Hepatocyte (in vitro differentiated cells): Measurements from ENCODE around the gene ABCC3. TPM values are rescaled to one million over a fixed set of nuclear protein-coding genes. Genes with fewer than 3 reads are reported as not detected.
"Not testable (repeated sequence)": the region's sequence is repeated elsewhere in the genome, so short reads cannot be mapped to it uniquely, and the experiment has no call there.

ENCODE experiments used
- DNase-seq: peaks from one replicate; pipeline ENCODE4 v3.0.0-alpha.2; 2016; ENCODE audit warnings: low spot score
- H2AFZ ChIP-seq: fragments of 200-600 bp; sonication (generic); 2 replicates; pipeline ENCODE4 v1.6.0; 2016; ENCODE audit warnings: antibody characterized with exemption, mild to moderate bottlenecking
- H3K27ac ChIP-seq: fragments of 200-600 bp; sonication (generic); 2 replicates; pipeline ENCODE4 v1.5.1; 2016; ENCODE audit warnings: mild to moderate bottlenecking
- H3K27me3 ChIP-seq: fragments of 200-600 bp; sonication (generic); 2 replicates; pipeline ENCODE4 v1.6.1; 2016
- H3K36me3 ChIP-seq: fragments of 200-600 bp; sonication (generic); replicated peaks from 2 replicates; pipeline ENCODE4 v1.5.1; 2016; ENCODE audit warnings: low read depth; ENCODE audit not compliant: insufficient read depth
- H3K4me1 ChIP-seq: fragments of 200-600 bp; sonication (generic); 2 replicates; pipeline ENCODE4 v1.5.1; 2016; ENCODE audit warnings: mild to moderate bottlenecking, moderate library complexity; ENCODE audit not compliant: insufficient read depth
- H3K4me2 ChIP-seq: fragments of 200-600 bp; sonication (generic); 2 replicates; pipeline ENCODE4 v1.6.0; 2016
- H3K4me3 ChIP-seq: fragments of 200-600 bp; sonication (generic); 2 replicates; pipeline ENCODE4 v1.5.1; 2016; ENCODE audit warnings: mild to moderate bottlenecking
- H3K79me2 ChIP-seq: fragments of 200-600 bp; sonication (generic); 2 replicates; pipeline ENCODE4 v1.6.0; 2017; ENCODE audit warnings: mild to moderate bottlenecking
- H3K9me2 ChIP-seq: fragments of 200-600 bp; sonication (generic); replicated peaks from 2 replicates; pipeline ENCODE4 v1.6.0; 2017; ENCODE audit warnings: mild to moderate bottlenecking; ENCODE audit not compliant: insufficient read depth
- H3K9me3 ChIP-seq: fragments of 200-600 bp; sonication (generic); 2 replicates; pipeline ENCODE4 v1.5.1; 2016; ENCODE audit warnings: low read depth, mild to moderate bottlenecking
- H4K20me1 ChIP-seq: fragments of 200-600 bp; sonication (generic); 2 replicates; pipeline ENCODE4 v1.6.0; 2016; ENCODE audit warnings: mild to moderate bottlenecking; ENCODE audit not compliant: insufficient read depth, poor library complexity, severe bottlenecking
- EZH2 ChIP-seq: fragments of 200-600 bp; sonication (generic); IDR thresholded peaks from 2 replicates; pipeline ENCODE4 v1.6.1; 2016; ENCODE audit warnings: antibody characterized with exemption, mild to moderate bottlenecking, borderline replicate concordance
- EZH2phosphoT487 ChIP-seq: fragments of 200-600 bp; sonication (generic); IDR thresholded peaks from one replicate; pipeline ENCODE4 v1.6.1; 2018; ENCODE audit warnings: antibody characterized with exemption, mild to moderate bottlenecking, low read depth, moderate library complexity; ENCODE audit not compliant: unreplicated experiment, severe bottlenecking
- WGBS: methylation state at CpG from one replicate; pipeline ENCODE4 v1.1.6; 2016; ENCODE audit warnings: low lambda C conversion rate; ENCODE audit errors: missing lambda C conversion rate; 5-methylcytosine and 5-hydroxymethylcytosine counted together
- polyA plus RNA-seq: library from polyadenylated mRNA; unstranded; fragments of >200 nt; fragmentation: Nextera tagmentation; extraction: Ambion mirVana; gene quantifications from 2 replicates; pipeline ENCODE4 v1.2.1, GENCODE V29; 2016
- total RNA-seq: library from RNA; depleted of rRNA; stranded (reverse); fragments of >200 nt; gene quantifications from 2 replicates; pipeline ENCODE4 v1.2.3, GENCODE V29; 2014
- TF ChIP-seq, protein P1 (sequence below): fragments of 200-600 bp; sonication (generic); IDR thresholded peaks from 2 replicates; pipeline ENCODE4 v1.5.1; 2016; ENCODE audit warnings: antibody characterized with exemption, mild to moderate bottlenecking; ENCODE audit not compliant: poor library complexity

The ABCC3 gene
- total and polyA plus RNA-seq, 2 experiments from 2014 or later, result 16.9 to 18.1 TPM

DNA sequence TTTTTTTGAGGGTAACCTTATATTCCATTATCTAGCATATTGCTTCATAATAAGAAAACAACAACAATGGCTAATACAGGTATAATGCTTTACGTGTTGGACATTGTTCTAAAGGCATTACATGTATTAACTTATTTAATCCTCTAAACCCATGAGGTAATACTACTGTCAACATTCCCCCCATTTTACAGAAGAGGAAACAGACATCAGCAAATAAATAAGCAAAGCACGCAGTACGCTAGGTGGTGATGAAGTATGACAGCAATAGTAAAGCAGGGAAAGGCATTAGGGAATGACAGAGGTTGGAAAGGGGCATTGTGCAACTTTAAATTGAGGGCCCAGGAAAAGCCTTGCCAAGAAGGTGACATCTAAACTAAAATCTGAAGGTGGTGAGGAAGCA lies 68.5 kb downstream of the ABCC3 start:
- Histone ChIP-seq H3K27me3 (no peaks in the 10 kb centered on the region), H3K9me3 (no peaks in the 10 kb centered on the region), H3K4me2 (no peak overlapping the region), H4K20me1 (no peaks in the 10 kb centered on the region), H3K4me3 (no peak overlapping the region), H3K79me2 (peaks cover 64% of the 10 kb centered on the region), H3K27ac (no peak overlapping the region), H3K9me2 (no peaks in the 10 kb centered on the region), H3K4me1 (peaks cover 5% of the 10 kb centered on the region), H3K36me3 (peaks cover 5% of the 10 kb centered on the region), H2AFZ (no peak overlapping the region)
- TF ChIP-seq EZH2phosphoT487 (no peak), EZH2 (no peak)
- TF ChIP-seq, protein P1, sequence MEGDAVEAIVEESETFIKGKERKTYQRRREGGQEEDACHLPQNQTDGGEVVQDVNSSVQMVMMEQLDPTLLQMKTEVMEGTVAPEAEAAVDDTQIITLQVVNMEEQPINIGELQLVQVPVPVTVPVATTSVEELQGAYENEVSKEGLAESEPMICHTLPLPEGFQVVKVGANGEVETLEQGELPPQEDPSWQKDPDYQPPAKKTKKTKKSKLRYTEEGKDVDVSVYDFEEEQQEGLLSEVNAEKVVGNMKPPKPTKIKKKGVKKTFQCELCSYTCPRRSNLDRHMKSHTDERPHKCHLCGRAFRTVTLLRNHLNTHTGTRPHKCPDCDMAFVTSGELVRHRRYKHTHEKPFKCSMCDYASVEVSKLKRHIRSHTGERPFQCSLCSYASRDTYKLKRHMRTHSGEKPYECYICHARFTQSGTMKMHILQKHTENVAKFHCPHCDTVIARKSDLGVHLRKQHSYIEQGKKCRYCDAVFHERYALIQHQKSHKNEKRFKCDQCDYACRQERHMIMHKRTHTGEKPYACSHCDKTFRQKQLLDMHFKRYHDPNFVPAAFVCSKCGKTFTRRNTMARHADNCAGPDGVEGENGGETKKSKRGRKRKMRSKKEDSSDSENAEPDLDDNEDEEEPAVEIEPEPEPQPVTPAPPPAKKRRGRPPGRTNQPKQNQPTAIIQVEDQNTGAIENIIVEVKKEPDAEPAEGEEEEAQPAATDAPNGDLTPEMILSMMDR, result no peak
- DNase-seq, result no peak
- WGBS, result 93% methylated on average over 3 of the region's 3 CpGs

DNA sequence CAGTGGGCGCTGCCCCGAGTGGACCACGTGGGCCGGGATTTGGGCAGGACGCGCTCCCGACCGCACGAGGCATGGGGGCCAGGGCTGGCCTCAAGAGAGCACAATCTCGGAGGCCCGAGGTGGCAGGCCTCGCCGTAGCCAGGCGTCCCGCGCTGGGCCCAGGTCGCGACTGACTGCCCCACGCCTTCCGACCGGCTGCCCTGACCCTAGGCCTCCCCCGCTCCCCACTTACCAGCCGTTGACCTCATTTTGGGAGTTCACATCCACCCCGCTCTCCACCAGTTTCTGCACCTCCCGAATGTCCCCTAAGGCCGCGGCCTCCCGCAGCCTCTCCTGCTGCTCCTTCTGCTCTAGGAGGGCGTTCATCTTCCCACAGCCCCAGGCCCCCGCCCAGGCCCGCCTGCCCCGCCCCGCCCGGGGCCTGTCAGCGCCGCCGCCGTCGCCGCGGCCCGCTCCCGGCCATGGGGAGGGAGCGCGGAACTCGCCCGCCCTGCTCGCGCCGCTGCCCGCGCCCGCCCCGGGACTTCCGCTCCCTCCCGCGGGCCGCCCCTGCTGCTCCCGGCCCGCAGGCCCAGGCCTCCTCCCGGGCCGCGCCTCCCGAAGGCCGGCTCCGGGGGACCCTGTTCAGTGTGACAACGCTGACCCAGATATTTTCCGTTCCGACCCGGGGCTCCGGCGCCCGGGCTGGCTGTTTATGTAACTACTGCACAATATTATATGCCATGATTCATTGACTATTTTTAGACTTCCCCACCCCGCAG lies 72.8 kb downstream of the ABCC3 start, which contains the start of gene ANKRD40:
ANKRD40 (minus strand) TSS at position 626 of the 761 bp plus-strand sequence; CDS start at position 366, 260 bp downstream.
- peaks cover 22% of the 10 kb centered on the region for H3K4me1 ChIP-seq
- H3K36me3 ChIP-seq, result no peaks in the 10 kb centered on the region
- H3K27ac ChIP-seq, result peak within 1 kb of the TSS; percentile 97
- H3K27me3 ChIP-seq, result no peaks in the 10 kb centered on the region
- H3K9me2 ChIP-seq, result no peaks in the 10 kb centered on the region
- TF ChIP-seq EZH2 (no peak), EZH2phosphoT487 (no peak)
- TF ChIP-seq, protein P1, result no peak
- H3K4me3 ChIP-seq, result peak within 1 kb of the TSS; percentile 46
- WGBS, result under 1% methylated on average over 39 of the region's 74 CpGs
- DNase-seq, result peak; percentile 95
- peaks cover 58% of the 10 kb centered on the region for H3K79me2 ChIP-seq
- peak within 1 kb of the TSS; percentile 85 for H2AFZ ChIP-seq
- no peaks in the 10 kb centered on the region for H4K20me1 ChIP-seq
- no peaks in the 10 kb centered on the region for H3K9me3 ChIP-seq
- peak within 1 kb of the TSS; percentile 80 for H3K4me2 ChIP-seq

- TF ChIP-seq EZH2phosphoT487, result no peak
- no peak for TF ChIP-seq EZH2
- peaks cover 22% of the 10 kb centered on the region for H3K4me1 ChIP-seq
Measured at GRCh38 chr17:50708050-50709000, 73.6 kb downstream of the ABCC3 start.

GRCh38 chr17:50709053-50709452 lies 74.4 kb downstream of the ABCC3 start:
- peak overlapping the region; percentile 62 for H2AFZ ChIP-seq
- not testable (repeated sequence) for H3K9me2 ChIP-seq, H3K36me3 ChIP-seq, H3K27me3 ChIP-seq, DNase-seq, H4K20me1 ChIP-seq, H3K9me3 ChIP-seq, H3K4me3 ChIP-seq
- peaks cover 19% of the 10 kb centered on the region for H3K4me1 ChIP-seq
- peak overlapping the region; percentile 76 for H3K4me2 ChIP-seq
- WGBS, result 89% methylated on average over 4 of the region's 4 CpGs
- peaks cover 42% of the 10 kb centered on the region for H3K79me2 ChIP-seq
- peak overlapping the region; percentile 97 for H3K27ac ChIP-seq

More at GRCh38 chr17:50708050-50709000, 73.6 kb downstream of the ABCC3 start:
- Histone ChIP-seq H3K9me2 (no peaks in the 10 kb centered on the region), H3K27me3 (no peaks in the 10 kb centered on the region), H3K79me2 (peaks cover 49% of the 10 kb centered on the region), H2AFZ (peak overlapping the region; percentile 62), H3K9me3 (no peaks in the 10 kb centered on the region), H3K36me3 (no peaks in the 10 kb centered on the region), H3K4me2 (peak overlapping the region; percentile 76), H3K4me3 (peak overlapping the region; percentile 46), H4K20me1 (no peaks in the 10 kb centered on the region), H3K27ac (peak overlapping the region; percentile 97)
- no peak for DNase-seq
- WGBS, result 29% methylated on average over 6 of the region's 6 CpGs
